Spleen (tissue), 11 donors: Measurements from ENCODE around the gene CD14. TPM values are rescaled to one million over a fixed set of nuclear protein-coding genes. Genes with fewer than 3 reads are reported as not detected.
A peak's percentile ranks its signal among the peaks of the same experiment; 100 is the strongest.
"Not testable (repeated sequence)": the region's sequence is repeated elsewhere in the genome, so short reads cannot be mapped to it uniquely, and the experiment has no call there.

Experiments
- DNase-seq: peaks from one replicate; pipeline ENCODE4 v3.0.0-alpha.2; 2020
- H3K27ac ChIP-seq, 8 donors: fragments of 200-600 bp; sonication (generic) in 7 of 8; 1 replicate in 4 of 8; 2 replicates in 4 of 8; pipeline versions ENCODE4 v1.5.0 to v1.8.0; 2016 to 2021; ENCODE audit warnings: inconsistent platforms in 4 of 8, mild to moderate bottlenecking in 4 of 8, moderate library complexity in 1 of 8
- H3K27me3 ChIP-seq, 7 donors: fragments of 200-600 bp; sonication (generic) in 6 of 7; replicated peaks in 1 of 7; 1 replicate in 4 of 7; 2 replicates in 3 of 7; pipeline versions ENCODE4 v1.5.0 to v1.8.0; 2016 to 2021; ENCODE audit warnings: inconsistent platforms in 3 of 7, mild to moderate bottlenecking in 1 of 7
- H3K36me3 ChIP-seq, 6 donors: fragments of 200-600 bp; sonication (generic) in 5 of 6; 1 replicate in 4 of 6; 2 replicates in 2 of 6; pipeline versions ENCODE4 v1.5.0 to v1.8.0; 2016 to 2021; ENCODE audit warnings: inconsistent platforms in 2 of 6
- H3K4me1 ChIP-seq, 6 donors: fragments of 200-600 bp; sonication (generic) in 5 of 6; 1 replicate in 3 of 6; 2 replicates in 3 of 6; pipeline versions ENCODE4 v1.5.0 to v1.8.0; 2016 to 2021; ENCODE audit warnings: inconsistent platforms in 3 of 6
- H3K4me3 ChIP-seq, 8 donors: fragments of 200-600 bp; sonication (generic) in 7 of 8; 1 replicate in 4 of 8; 2 replicates in 4 of 8; pipeline versions ENCODE4 v1.5.0 to v1.8.0; 2016 to 2021; ENCODE audit warnings: inconsistent platforms in 4 of 8, mild to moderate bottlenecking in 4 of 8, moderate library complexity in 2 of 8
- H3K9me3 ChIP-seq, 8 donors: fragments of 200-600 bp; sonication (generic) in 7 of 8; 1 replicate in 4 of 8; 2 replicates in 4 of 8; pipeline versions ENCODE4 v1.5.0 to v1.8.0; 2016 to 2021; ENCODE audit warnings: inconsistent platforms in 4 of 8
- POLR2A ChIP-seq, 3 donors: fragments of 450-650 bp; IDR thresholded peaks; one replicate each; pipeline ENCODE4 v1.5.1; 2017; ENCODE audit warnings: antibody characterized with exemption in 3 of 3, mild to moderate bottlenecking in 1 of 3
- POLR2AphosphoS5 ChIP-seq, 3 donors: sonication (generic); formaldehyde crosslinking; IDR thresholded peaks; one replicate each; pipeline ENCODE4 v1.5.1; 2017; ENCODE audit warnings: antibody characterized with exemption in 3 of 3
- WGBS, 5 donors: extraction: QIAGEN DNeasy Blood & Tissue Kit in 3 of 5; methylation state at CpG; one replicate each; pipeline versions ENCODE4 v1.1.5 to v1.1.7; 2013 to 2018; 5-methylcytosine and 5-hydroxymethylcytosine counted together
- intact Hi-C: fragments of 100-400 bp; cut with DNase I; formaldehyde crosslinking; loops from one replicate; pipeline ENCODE4 v1.15.0; 2023; ENCODE audit warnings: low total_unique reads
- polyA plus RNA-seq, 3 donors: library from polyadenylated mRNA; stranded (reverse); fragments of 200-250 nt; gene quantifications; one replicate each; pipeline ENCODE4 v1.2.1, GENCODE V29; 2013
- total RNA-seq, 7 donors: library from RNA; depleted of rRNA in 3 of 7; stranded (reverse); fragments of >200 nt in 3 of 7; fragmentation: NEBNext Ultra II Directional in 4 of 7; extraction: Animal tissue kit (Norgen Biotek cat#: 25700) in 4 of 7; gene quantifications; one replicate each; pipeline versions ENCODE4 v1.1.0 to v1.2.1, GENCODE V29; 2016 to 2021
- TF ChIP-seq, protein P1 (sequence below), 11 experiments: fragments of 200-600 bp in 7 of 11; fragments of 450-650 bp in 4 of 11; sonication (generic) in 4 of 11; IDR thresholded peaks in 8 of 11; conservative IDR thresholded peaks in 3 of 11; 1 replicate in 7 of 11; 2 replicates in 4 of 11; pipeline versions ENCODE4 v1.4.0 to v1.8.0; 2016 to 2021; ENCODE audit warnings: antibody characterized with exemption in 11 of 11, inconsistent platforms in 4 of 11, mild to moderate bottlenecking in 1 of 11
- donor health status: healthy with polysubstance abuse.
- donor health status: DM: no; HTN: no; CAD: no; lungs with moderate emphysema.
- donor health status: DM: no; HTN: no; CAD: no.
- donor health status: Bipolar disorder and iron deficiency.
- donor health status: healthy.
- donor health status: DM: no; HTN: no; CAD: no.
- donor health status: DM: yes; HTN: yes; CAD: no.

The CD14 gene
- total and polyA plus RNA-seq, 10 donors = 40.2 to 209 (median 87.9) TPM

- H3K9me3 ChIP-seq = no peaks in the 10 kb centered on the region
- intact Hi-C loops = no loop called here
- H3K27ac ChIP-seq = peak overlapping the region in 4 of 8 donors; percentile 73 to 89 (median 84)
- H3K4me1 ChIP-seq = peaks cover 5 to 71% (median 35%) of the 10 kb centered on the region in 6 donors
- DNase-seq = no peak
- no peaks in the 10 kb centered on the region for H3K27me3 ChIP-seq
- WGBS, 5 donors = 73 to 88% (median 83%) methylated on average over 2 to 6 of the region's 6 CpGs; no CpG with 5 or more reads in 1 of the 5 donors
- TF ChIP-seq, protein P1, sequence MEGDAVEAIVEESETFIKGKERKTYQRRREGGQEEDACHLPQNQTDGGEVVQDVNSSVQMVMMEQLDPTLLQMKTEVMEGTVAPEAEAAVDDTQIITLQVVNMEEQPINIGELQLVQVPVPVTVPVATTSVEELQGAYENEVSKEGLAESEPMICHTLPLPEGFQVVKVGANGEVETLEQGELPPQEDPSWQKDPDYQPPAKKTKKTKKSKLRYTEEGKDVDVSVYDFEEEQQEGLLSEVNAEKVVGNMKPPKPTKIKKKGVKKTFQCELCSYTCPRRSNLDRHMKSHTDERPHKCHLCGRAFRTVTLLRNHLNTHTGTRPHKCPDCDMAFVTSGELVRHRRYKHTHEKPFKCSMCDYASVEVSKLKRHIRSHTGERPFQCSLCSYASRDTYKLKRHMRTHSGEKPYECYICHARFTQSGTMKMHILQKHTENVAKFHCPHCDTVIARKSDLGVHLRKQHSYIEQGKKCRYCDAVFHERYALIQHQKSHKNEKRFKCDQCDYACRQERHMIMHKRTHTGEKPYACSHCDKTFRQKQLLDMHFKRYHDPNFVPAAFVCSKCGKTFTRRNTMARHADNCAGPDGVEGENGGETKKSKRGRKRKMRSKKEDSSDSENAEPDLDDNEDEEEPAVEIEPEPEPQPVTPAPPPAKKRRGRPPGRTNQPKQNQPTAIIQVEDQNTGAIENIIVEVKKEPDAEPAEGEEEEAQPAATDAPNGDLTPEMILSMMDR (IDR thresholded peaks at IDR 0.05 in 8 of 11, conservative IDR thresholded peaks at IDR 0.05 in 3 of 11) = no peak
- TF ChIP-seq POLR2AphosphoS5 (IDR thresholded peaks at IDR 0.05) = no peak
- TF ChIP-seq POLR2A (IDR thresholded peaks at IDR 0.05) = no peak
- H3K4me3 ChIP-seq = no peak overlapping the region
- no peaks in the 10 kb centered on the region for H3K36me3 ChIP-seq
Measured at GRCh38 chr5:140594169-140594568, 38.8 kb downstream of the CD14 start.

DNA sequence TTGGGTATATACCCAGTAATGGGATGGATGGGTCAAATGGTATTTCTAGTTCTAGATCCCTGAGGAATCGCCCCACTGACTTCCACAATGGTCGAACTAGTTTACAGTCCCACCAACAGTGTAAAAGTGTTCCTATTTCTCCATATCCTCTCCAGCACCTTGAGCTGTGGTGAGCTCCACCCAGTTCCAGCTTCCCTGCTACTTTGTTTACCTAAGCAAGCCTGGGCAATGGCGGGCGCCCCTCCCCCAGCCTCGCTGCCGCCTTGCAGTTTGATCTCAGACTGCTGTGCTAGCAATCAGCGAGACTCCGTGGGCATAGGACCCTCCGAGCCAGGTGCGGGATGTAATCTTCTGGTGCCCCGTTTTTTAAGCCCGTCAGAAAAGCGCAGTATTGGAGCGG, 39.9 kb downstream of the CD14 start:
- H3K27me3 ChIP-seq, intact Hi-C loops, H3K4me3 ChIP-seq, H3K36me3 ChIP-seq, DNase-seq, H3K9me3 ChIP-seq: not testable (repeated sequence)
- WGBS, 5 donors = 50 to 72% (median 62%) methylated on average over 10 to 14 of the region's 14 CpGs
- Histone ChIP-seq H3K27ac (peak overlapping the region in 1 of 8 donors; percentile 89), H3K4me1 (peaks cover 11 to 82% (median 43%) of the 10 kb centered on the region in 6 donors)

DNA sequence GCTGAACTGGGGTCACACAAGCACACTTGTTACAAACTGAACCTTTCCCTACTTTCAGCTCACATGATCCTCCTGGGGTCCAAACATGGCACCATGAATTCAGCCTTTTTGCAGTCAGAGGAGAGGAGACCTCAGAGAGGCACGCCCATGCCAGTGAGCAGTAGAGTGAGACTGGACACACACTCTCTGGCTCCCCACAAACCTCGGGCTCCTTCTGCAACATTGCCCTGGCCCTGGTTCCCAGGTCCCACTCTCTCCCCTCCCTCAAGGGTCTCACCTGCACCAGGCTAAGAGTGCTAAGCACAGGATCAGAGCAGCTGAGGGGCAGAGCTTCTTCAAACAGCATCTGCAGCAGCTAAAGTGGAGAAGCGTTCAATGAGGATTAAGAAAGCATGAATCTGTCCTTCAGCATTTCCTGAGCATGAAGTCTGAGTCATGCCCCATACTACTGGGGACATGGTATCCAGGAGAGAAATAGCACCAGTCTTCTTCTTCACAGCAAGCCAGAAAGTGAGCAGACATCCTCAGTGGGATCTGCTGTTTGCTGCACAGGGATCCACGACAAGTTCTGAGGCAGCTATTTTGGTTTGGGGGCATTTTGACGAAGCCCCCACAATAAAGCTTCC, 41.1 kb downstream of the CD14 start:
- Histone ChIP-seq H3K27me3 (no peaks in the 10 kb centered on the region), H3K4me1 (peaks cover 11 to 85% (median 41%) of the 10 kb centered on the region in 6 donors), H3K36me3 (no peaks in the 10 kb centered on the region), H3K27ac (peak overlapping the region in 7 of 8 donors; percentile 35 to 89 (median 75)), H3K9me3 (no peaks in the 10 kb centered on the region), H3K4me3 (peak overlapping the region in 4 of 8 donors; percentile 8 to 41 (median 27))
- 65 to 76% (median 69%) methylated on average over 5 of the region's 5 CpGs for WGBS, 5 donors
- intact Hi-C loops = no loop called here
- no peak for DNase-seq
- TF ChIP-seq POLR2A (IDR thresholded peaks at IDR 0.05) (no peak), POLR2AphosphoS5 (IDR thresholded peaks at IDR 0.05) (peak in 1 of 3 donors; percentile 49)
- TF ChIP-seq, protein P1 (IDR thresholded peaks at IDR 0.05 in 8 of 11, conservative IDR thresholded peaks at IDR 0.05 in 3 of 11) = no peak

DNA sequence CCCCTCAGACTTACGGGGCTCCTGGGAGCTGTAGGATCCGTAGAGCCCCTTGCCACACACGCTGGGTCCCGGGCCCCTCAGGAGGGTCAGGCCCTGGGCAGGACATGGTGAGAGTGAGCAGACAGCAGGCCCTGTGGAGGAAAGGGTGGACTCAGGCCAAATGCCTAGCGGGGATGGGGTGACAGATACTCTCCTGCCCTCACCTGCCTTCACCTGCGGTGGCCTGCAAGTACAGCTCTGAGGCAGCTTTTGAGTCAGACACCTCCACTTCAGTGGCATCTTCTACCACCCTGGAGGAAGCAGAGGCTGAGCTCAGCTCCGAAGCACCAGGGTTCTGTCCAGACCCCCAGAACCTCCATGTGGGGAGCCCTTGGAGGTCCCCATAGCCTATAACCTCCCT, 42.1 kb downstream of the CD14 start:
- H3K4me3 ChIP-seq = peak overlapping the region in 3 of 8 donors; percentile 23 to 41 (median 31)
- no peak for DNase-seq
- WGBS, 5 donors = 92 to 96% (median 95%) methylated on average over 4 to 7 of the region's 7 CpGs
- peak overlapping the region in 6 of 8 donors; percentile 20 to 89 (median 78) for H3K27ac ChIP-seq
- TF ChIP-seq, protein P1 (IDR thresholded peaks at IDR 0.05 in 8 of 11, conservative IDR thresholded peaks at IDR 0.05 in 3 of 11) = no peak
- no peak for TF ChIP-seq POLR2AphosphoS5 (IDR thresholded peaks at IDR 0.05)
- H3K36me3 ChIP-seq = no peaks in the 10 kb centered on the region
- peaks cover 10 to 75% (median 32%) of the 10 kb centered on the region in 6 donors for H3K4me1 ChIP-seq
- intact Hi-C loops = no loop called here
- H3K9me3 ChIP-seq = no peaks in the 10 kb centered on the region
- H3K27me3 ChIP-seq = no peaks in the 10 kb centered on the region
